ENCODE results near the gene CADM2.
"Not testable (repeated sequence)": the region's sequence is repeated elsewhere in the genome, so short reads cannot be mapped to it uniquely, and the experiment has no call there.

Gene CADM2

DNA sequence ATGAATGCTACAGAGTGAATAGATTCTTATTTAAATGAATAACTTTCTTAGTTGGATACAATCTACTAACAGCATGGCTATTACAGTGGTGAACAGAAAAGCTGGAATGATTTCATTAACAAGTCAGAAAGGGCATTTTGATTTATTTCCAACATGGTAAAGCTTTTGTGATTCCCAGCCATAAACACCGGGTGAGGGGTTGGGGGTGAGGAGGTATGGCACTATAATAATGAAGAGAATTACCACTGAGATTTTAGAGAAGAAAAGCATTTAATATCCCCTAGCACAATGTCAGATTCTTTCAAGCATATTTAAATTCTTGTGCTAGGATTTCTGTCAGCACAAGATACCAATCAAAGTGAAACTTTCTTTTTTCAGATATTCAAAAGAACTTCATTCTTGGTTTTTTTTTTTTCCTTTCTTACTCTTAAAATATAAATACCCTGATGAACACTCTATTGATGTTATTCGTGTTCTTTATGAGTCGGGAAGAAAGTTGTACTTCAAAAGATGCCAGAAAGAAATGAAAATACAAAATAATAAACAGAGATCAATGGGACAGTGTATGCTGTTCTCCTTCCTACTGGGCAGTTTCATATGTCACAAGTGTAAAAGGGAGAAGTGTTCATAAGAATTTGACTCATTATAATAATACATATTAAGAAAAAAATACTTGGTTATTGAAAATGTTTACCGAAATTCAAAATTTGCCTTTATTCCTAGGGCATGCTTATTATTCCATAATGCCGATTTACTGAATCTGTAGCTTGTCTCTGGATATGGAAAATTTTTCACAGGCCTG is 522.8 kb downstream of the CADM2 start:
- H3K27ac ChIP-seq: no peak overlapping the region
- no peak for DNase-seq (ENCODE audit: low spot score)
- no peak overlapping the region for H3K4me3 ChIP-seq
- TF ChIP-seq, protein P1, sequence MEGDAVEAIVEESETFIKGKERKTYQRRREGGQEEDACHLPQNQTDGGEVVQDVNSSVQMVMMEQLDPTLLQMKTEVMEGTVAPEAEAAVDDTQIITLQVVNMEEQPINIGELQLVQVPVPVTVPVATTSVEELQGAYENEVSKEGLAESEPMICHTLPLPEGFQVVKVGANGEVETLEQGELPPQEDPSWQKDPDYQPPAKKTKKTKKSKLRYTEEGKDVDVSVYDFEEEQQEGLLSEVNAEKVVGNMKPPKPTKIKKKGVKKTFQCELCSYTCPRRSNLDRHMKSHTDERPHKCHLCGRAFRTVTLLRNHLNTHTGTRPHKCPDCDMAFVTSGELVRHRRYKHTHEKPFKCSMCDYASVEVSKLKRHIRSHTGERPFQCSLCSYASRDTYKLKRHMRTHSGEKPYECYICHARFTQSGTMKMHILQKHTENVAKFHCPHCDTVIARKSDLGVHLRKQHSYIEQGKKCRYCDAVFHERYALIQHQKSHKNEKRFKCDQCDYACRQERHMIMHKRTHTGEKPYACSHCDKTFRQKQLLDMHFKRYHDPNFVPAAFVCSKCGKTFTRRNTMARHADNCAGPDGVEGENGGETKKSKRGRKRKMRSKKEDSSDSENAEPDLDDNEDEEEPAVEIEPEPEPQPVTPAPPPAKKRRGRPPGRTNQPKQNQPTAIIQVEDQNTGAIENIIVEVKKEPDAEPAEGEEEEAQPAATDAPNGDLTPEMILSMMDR (IDR thresholded peaks at IDR 0.05): no peak

DNA sequence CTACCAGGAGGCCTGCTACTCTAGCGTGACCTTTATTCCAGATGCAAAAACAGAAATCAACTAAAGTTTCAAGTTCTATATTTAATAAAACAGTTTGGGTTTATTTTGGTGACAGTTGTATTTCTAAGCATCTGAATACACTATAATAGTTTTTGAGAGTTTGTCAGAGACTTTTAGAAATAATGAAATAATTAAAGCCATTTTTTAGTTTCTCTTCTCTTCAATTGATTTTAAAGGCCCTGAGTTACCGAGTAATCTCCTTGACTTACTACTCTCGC is 523.4 kb downstream of the CADM2 start:
- DNase-seq (ENCODE audit: low spot score): no peak
- Histone ChIP-seq H3K4me3 (no peak overlapping the region), H3K27ac (no peak overlapping the region)
- TF ChIP-seq, protein P1 (IDR thresholded peaks at IDR 0.05): no peak

DNA sequence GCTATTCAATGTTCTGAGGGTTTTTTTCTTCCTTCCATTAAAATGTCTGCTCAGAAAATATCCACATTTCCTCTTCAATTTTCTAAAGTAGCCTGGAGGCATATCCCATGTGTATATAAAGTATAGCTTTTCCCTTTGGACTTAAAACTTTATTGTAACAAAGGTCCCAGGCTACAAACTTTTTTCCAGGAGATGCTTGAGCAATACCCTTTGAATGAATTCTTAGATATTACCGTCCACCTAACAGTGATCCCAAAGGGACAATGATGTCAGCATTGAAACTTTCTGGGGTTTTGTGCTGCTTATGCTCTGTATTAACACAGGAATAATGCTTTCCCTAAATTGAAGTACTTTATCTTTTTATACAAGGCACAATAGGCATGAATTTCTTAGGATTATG is 525.2 kb downstream of the CADM2 start:
- DNase-seq (ENCODE audit: low spot score): no peak
- Histone ChIP-seq H3K4me3 (no peak overlapping the region), H3K27ac (no peak overlapping the region)
- TF ChIP-seq, protein P1 (IDR thresholded peaks at IDR 0.05): no peak

DNA sequence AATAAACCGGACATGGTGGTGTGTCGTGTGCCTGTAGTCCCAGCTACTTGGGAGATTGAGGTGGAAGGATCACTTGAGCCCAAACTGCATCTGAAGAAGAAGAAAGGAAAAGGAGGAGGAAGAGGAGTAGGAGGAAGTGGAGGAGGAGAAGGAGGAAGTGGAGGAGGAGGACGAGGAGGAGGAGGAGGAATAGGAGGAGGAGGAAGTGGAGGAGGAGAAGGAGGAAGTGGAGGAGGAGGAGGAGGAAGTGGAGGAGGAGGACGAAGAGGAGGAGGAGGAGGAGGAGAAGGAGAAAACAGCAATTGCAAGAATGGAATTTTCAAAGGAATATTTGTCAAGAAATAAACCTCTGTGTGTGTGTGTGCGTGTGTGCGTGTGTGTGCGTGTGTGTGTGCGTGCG is 528.6 kb downstream of the CADM2 start:
- Histone ChIP-seq H3K4me3 (no peak overlapping the region), H3K27ac (no peak overlapping the region)
- DNase-seq (ENCODE audit: low spot score): no peak
- TF ChIP-seq, protein P1 (IDR thresholded peaks at IDR 0.05): no peak

DNA sequence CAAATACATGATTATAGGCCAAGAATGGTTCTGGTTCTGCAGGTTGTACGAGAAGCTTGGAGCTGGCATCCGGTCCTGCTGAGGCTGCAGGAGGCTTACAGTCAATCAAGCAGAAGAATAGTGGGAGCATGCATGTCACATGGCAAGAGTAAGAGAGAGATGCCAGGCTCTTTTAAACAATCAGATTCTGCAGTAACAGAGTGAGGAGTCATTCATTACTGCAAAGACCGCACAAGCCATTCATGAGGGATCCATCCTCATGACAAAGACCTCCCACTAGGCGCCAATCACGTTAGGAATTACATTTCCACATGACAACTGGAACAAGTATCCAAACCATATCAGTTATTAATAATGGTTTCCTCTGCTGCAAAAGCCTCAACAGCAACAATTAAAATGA is 536.8 kb downstream of the CADM2 start:
- no peak overlapping the region for H3K27ac ChIP-seq
- H3K4me3 ChIP-seq: no peak overlapping the region
- TF ChIP-seq, protein P1 (IDR thresholded peaks at IDR 0.05): no peak
- DNase-seq (ENCODE audit: low spot score): no peak

DNA sequence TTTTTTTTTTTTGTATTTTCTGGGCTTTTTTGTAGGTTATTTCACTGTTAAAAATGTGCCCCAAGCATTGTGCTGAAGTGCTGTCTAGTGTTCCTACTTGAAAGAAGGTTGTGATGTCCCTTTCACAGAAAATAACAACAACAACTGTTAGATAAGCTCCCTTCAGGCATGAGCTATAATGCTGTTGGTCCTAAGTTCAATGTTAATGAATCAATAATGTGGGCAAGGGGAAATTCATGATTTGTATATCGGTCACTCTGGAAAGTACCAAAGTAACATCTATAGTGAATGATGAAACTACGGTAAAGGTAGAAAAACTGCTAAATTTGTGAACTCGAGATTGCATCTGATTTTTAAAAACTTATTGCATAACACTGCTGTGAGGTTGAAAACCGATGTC is 539.4 kb downstream of the CADM2 start:
- H3K27ac ChIP-seq: no peak overlapping the region
- TF ChIP-seq, protein P1 (IDR thresholded peaks at IDR 0.05): no peak
- no peak overlapping the region for H3K4me3 ChIP-seq
- DNase-seq (ENCODE audit: low spot score): no peak

DNA sequence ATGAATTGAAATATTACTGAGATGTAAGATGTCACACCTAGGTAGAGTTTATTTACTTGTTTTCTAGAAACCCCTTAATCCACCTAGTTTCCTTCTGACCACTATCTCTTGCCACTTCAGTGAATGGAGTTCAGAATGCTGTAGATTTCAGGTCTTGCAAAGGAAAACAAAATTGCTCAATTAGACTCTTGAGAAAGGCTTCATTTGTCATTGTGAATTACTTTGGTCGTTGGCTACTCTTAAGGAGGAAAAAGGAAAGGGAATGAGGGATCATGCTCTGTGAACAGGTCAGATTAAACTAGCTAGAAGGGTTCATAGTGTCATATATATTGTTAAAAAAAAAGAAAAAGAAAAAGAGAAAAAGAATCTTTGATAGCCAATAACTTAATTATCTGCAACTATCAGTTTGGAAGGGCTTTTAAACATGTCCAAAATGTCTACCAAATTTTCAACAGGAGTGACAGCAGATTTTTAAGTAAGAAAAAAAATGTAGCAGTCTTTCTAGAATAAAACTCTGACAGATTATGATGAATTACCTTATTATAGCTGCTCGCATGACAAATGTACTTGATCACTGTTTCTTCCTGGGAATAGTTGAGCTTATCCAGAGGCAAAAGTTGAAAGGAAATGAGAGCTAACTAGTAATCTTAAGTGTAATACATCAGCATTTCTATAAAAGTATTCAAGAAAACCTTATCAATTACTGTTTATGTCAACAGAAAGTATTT is 543.5 kb downstream of the CADM2 start:
- TF ChIP-seq, protein P1 (IDR thresholded peaks at IDR 0.05): no peak
- DNase-seq (ENCODE audit: low spot score): no peak
- Histone ChIP-seq H3K4me3 (no peak overlapping the region), H3K27ac (no peak overlapping the region)

DNA sequence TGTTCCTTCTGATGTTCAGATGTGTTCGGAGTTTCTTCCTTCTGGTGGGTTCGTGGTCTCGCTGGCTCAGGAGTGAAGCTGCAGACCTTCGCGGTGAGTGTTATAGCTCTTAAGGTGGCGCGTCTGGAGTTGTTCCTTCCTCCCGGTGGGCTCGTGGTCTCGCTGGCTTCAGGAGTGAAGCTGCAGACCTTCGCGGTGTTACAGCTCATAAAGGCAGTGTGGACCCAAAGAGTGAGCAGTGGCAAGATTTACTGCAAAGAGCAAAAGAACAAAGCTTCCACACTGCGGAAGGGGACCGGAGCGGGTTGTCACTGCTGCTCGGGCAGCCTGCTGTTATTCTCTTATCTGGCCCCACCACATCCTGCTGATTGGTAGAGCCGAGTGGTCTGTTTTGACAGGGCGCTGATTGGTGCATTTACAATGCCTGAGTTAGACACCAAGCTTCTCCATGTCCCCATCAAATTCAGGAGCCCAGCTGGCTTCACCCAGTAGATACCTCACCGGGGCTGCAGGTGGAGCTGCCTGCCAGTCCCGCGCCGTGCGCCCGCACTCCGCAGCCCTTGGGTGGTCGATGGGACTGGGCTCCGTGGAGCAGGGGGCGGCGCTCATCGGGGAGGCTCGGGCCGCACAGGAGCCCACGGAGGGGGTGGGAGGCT is 545.5 kb downstream of the CADM2 start:
- not testable (repeated sequence) for DNase-seq (ENCODE audit: low spot score); H3K27ac ChIP-seq; H3K4me3 ChIP-seq

DNA sequence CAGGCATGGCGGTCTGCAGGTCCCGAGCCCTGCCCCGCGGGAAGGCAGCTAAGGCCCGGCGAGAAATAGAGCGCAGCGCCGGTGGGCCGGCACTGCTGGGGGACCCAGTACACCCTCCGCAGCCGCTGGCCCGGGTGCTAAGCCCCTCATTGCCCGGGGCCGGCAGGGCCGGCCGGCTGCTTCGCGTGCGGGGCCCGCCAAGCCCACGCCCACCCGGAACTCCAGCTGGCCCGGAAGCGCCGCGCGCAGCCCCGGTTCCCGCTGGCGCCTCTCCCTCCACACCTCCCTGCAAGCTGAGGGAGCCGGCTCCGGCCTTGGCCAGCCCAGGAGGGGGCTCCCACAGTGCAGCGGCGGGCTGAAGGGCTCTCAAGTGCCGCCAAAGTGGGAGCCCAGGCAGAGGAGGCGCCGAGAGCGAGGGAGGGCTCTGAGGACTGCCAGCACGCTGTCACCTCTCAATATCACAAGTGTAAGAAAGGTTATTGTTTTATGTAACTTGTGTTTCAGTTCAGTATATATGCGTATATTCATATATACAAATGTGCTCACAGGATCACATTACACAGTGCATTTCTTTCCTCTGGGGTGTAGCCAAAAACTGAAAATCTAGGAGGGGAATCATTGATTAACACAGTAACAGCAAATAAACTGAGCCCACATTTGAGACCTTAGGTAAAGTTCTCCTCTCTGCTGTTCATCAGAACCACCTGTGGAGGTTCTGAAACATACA is 546.2 kb downstream of the CADM2 start:
- not testable (repeated sequence) for H3K4me3 ChIP-seq; H3K27ac ChIP-seq; DNase-seq (ENCODE audit: low spot score)

Data from coronary artery (tissue), 2 donors.